Fibroblast of the aortic adventitia (primary cell): Measurements from ENCODE around the gene DLGAP4. TPM values are rescaled to one million over a fixed set of nuclear protein-coding genes. Genes with fewer than 3 reads are reported as not detected.

Experiments
- DNase-seq: peaks from one replicate; pipeline ENCODE4 v3.0.0-alpha.2; 2010; ENCODE audit warnings: low read depth
- H3K4me3 ChIP-seq: 2 replicates; pipeline ENCODE4 v1.5.1; 2011; ENCODE audit warnings: low read depth, mild to moderate bottlenecking, control low read depth, low read length, moderate library complexity
- total RNA-seq: library from RNA; depleted of rRNA; stranded (reverse); fragments of >200 nt; gene quantifications from 2 replicates; pipeline ENCODE4 v1.2.3, GENCODE V29; 2012; ENCODE audit warnings: low replicate concordance
- TF ChIP-seq, protein P1 (sequence below): IDR thresholded peaks from 2 replicates; pipeline ENCODE4 v1.5.1; 2011; ENCODE audit warnings: mild to moderate bottlenecking, low read length, control low read depth, inconsistent platforms; ENCODE audit not compliant: insufficient read depth

DLGAP4 gene
- total RNA-seq, 1 donor = 19.5 TPM

DNA sequence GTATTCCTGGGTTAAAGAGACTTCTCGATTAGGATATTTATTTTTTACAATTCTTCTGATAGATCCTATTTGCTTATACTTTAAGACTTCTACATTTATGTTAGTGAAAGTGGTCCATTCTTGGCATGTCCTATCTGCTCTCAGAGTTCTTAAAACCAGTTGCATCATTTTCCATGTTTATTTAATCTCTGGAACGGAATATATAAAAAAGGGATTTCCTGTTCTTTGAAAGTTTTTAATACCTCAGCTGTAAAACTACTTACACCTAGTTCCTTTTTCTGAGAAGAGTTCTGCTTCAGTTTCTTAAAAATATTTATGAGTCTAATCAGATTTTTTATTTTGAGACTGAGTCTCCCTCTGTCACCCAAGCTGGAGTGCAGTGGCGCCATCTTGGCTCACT, 217.2 kb downstream of the DLGAP4 start:
- TF ChIP-seq, protein P1, sequence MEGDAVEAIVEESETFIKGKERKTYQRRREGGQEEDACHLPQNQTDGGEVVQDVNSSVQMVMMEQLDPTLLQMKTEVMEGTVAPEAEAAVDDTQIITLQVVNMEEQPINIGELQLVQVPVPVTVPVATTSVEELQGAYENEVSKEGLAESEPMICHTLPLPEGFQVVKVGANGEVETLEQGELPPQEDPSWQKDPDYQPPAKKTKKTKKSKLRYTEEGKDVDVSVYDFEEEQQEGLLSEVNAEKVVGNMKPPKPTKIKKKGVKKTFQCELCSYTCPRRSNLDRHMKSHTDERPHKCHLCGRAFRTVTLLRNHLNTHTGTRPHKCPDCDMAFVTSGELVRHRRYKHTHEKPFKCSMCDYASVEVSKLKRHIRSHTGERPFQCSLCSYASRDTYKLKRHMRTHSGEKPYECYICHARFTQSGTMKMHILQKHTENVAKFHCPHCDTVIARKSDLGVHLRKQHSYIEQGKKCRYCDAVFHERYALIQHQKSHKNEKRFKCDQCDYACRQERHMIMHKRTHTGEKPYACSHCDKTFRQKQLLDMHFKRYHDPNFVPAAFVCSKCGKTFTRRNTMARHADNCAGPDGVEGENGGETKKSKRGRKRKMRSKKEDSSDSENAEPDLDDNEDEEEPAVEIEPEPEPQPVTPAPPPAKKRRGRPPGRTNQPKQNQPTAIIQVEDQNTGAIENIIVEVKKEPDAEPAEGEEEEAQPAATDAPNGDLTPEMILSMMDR = no peak
- peak; percentile 27 for DNase-seq
- H3K4me3 ChIP-seq = no peak overlapping the region

DNA sequence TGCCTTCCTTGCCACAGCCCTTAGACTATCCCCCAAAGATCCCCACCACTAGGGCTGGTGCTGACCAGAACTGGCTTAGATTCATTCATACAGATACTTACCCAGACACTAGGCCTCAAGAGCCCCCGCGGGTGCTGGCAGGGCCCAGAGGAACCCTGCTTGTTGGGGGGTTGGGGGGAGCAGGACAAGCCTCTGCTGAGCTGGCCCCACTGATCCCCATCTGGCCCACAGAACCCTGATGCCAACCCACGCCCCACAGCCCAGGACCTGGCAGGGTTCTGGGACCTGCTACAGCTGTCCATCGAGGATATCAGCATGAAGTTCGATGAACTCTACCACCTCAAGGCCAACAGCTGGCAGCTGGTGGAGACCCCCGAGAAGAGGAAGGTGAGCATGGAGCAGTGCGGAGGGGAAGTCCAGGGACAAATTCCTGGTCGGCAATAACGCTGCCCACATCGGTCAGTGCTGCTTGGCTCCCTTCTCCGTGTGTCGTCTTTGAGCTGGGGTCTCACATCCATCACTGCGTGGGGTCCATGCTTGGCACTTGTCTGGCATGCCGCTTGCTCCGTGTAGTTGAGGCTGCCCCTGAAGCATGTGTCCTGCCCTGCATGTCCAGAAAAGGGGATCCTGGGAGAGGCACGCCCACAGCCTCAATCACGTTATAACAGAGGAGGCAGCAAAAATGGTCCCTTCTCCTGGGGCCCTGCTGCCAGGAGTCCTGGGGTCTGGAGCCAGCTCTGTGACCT, 219.7 kb downstream of the DLGAP4 start:
- no peak overlapping the region for H3K4me3 ChIP-seq
- TF ChIP-seq, protein P1 = no peak
- no peak for DNase-seq

DNA sequence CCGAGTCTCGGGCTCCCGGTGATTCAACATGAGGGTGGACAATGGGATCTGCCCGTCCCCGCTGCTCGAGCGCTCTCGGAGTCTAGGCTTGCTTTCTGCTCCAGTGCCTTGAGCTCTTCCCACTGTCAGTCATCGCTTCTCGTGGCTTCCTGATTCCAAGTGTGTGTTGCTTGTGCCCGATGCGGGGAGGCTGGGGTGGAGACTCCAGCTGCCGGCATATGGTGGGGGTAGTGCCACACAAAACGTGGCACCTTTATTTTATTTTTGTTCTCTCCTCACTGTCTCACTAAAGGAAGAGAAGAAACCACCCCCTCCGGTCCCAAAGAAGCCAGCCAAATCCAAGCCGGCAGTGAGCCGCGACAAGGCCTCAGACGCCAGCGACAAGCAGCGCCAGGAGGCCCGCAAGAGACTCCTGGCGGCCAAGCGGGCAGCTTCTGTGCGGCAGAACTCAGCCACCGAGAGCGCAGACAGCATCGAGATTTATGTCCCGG, 220.4 kb downstream of the DLGAP4 start:
- no peak overlapping the region for H3K4me3 ChIP-seq
- DNase-seq = no peak
- TF ChIP-seq, protein P1 = no peak

DNA sequence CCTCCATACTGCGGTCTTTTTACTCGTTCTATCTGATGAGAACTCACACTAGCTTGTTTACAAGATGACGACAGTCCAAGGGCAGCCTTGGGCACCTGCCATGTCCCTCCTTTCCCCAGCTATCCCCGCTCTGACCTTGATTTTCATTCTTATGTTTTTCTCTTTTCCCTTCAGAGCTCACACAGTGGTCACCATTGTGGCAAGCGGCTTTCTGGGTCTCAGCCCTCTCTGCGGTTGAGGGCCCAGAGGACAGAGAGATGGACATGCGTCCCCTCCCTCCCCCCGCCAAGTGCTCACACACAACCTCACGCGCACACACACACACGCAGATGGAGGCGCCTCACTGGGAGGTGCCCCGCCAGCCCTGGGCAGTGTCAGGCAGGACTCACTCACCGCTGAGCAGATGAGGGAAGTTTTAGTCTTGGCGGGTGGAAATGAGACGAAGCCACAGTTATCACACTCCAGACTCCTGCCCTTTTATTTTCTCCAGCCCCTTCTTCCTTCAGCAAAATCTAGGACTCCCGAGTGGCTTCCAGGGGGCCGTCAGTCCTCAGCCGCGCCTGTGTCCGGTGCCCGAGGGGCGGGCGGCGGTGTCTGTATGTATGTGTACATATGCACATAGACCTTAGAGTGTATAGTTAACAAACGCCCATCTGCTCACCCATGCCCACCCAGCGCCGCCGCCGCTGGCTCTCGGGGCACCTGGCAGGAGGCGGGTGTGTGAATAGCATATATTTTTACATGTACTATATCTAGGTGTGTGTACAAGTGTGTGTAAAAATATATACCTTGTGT, 221.4 kb downstream of the DLGAP4 start:
- DNase-seq = no peak
- no peak overlapping the region for H3K4me3 ChIP-seq
- TF ChIP-seq, protein P1 = no peak

DNA sequence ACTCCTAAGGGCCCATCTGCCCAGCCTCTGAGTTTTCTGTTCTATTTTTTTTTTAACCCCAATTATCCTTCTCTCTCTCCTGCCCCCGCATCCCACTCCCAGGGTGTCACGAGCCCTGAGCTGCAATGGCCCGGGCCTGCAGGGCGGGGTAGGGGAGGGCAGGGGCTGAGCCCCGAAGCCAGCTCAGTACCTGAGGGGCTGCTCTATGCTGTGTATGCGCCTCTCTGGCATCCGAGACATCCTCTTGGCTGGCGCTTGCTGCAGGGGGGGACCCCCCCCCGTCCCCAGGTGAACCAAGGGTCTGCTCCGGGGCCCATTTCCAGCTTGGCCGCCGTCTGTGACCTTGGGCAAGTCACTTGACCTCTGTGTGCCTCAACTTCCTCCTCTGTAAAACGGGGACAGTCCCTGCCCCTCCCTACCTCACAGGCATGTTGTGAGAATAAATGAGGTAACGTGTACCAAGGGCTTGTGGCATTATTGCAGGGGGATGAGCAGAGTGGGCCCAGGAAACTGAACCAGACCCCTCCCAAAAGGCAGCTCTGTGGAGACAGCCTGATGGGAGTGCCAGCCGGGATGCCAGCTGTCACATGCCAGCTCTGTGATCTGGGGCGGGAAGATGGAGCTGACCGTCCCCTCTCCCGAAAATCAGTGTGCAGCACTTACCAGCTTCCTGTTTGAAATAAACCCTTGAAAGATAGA, 222.2 kb downstream of the DLGAP4 start:
- TF ChIP-seq, protein P1 = no peak
- no peak for DNase-seq
- no peak overlapping the region for H3K4me3 ChIP-seq

DNA sequence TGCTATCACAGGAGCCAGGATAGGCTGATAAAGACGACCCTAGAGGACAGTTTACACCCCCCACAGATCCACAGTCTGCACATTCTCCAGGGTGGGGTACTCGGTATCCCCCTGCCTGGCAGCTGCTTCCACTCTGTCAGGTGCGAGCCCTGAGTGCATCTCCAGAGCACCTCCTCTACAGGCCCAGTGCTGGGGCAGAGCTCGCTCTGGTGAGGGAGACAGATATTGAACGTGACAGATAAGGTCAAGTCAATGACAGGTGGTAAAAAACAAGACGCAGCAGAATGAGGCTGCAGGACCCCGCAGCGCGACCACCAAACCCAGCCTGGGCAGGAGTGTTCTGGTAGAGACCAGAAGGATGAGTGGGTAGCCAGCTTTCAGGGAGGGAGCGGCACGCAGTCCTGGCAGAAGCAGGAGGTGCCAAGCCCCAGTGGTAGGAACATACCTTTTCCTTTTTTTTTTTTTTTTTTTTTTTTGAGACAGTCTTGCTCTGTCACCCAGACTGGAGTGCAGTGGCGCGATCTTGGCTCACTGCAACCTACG, 222.8 kb downstream of the DLGAP4 start:
- TF ChIP-seq, protein P1 = no peak
- no peak for DNase-seq
- no peak overlapping the region for H3K4me3 ChIP-seq
